Measurements from ENCODE around the gene TNN. TPM values are rescaled to one million over a fixed set of nuclear protein-coding genes. Genes with fewer than 3 reads are reported as not detected.
"Not testable (repeated sequence)": the region's sequence is repeated elsewhere in the genome, so short reads cannot be mapped to it uniquely, and the experiment has no call there.

TNN gene, protein sequence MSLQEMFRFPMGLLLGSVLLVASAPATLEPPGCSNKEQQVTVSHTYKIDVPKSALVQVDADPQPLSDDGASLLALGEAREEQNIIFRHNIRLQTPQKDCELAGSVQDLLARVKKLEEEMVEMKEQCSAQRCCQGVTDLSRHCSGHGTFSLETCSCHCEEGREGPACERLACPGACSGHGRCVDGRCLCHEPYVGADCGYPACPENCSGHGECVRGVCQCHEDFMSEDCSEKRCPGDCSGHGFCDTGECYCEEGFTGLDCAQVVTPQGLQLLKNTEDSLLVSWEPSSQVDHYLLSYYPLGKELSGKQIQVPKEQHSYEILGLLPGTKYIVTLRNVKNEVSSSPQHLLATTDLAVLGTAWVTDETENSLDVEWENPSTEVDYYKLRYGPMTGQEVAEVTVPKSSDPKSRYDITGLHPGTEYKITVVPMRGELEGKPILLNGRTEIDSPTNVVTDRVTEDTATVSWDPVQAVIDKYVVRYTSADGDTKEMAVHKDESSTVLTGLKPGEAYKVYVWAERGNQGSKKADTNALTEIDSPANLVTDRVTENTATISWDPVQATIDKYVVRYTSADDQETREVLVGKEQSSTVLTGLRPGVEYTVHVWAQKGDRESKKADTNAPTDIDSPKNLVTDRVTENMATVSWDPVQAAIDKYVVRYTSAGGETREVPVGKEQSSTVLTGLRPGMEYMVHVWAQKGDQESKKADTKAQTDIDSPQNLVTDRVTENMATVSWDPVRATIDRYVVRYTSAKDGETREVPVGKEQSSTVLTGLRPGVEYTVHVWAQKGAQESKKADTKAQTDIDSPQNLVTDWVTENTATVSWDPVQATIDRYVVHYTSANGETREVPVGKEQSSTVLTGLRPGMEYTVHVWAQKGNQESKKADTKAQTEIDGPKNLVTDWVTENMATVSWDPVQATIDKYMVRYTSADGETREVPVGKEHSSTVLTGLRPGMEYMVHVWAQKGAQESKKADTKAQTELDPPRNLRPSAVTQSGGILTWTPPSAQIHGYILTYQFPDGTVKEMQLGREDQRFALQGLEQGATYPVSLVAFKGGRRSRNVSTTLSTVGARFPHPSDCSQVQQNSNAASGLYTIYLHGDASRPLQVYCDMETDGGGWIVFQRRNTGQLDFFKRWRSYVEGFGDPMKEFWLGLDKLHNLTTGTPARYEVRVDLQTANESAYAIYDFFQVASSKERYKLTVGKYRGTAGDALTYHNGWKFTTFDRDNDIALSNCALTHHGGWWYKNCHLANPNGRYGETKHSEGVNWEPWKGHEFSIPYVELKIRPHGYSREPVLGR (N-terminal part only)
- total RNA-seq, result not detected in 2 replicates

DNA sequence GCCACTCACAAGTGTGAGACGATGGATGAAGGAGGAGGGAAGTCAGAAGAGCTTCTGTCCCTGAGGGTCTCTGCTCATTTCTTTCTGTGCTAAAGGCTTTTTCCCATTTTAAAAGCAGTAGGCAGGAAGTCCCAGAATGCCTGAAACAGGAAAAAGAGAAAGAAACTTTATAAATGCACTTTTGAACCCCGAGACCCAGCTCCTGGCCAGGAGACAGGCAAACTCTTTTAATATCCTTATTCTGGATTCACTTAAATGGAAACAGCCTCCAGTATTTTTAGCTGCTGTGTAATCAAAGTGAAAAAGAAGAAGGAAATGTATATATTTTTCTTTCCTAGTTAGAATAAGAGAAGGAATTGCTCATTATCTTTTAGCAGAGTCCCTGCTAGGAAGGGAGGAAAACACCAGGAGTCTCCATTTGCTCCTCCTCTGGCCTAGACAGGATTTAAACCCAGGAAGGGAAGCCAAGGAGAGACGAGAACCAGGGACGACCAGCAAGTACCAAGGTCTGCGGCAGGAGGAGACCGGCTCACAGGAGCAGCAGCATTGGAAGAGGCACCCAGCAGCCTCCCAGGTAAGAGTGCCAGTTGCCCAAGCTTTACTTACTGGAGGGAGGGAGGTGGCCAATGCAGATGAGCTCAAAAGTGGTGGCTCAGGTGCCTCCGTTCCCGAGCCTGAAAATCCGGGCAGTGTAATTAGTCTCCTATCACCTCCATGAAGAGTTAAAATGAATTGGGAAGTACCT lies at the start of gene TNN:
Gene TNN (plus strand): TSS at position 472 of the 745 bp plus-strand sequence. CDS start 9,586 bp downstream, outside the sequence.
- Mint-ChIP-seq H3K36me3 (ENCODE audit: low read depth) (no peaks in the 10 kb centered on the region), H3K27ac (no peak within 1 kb of the TSS), H3K9me3 (no peaks in the 10 kb centered on the region), H3K4me3 (no peak within 1 kb of the TSS), H3K27me3 (peaks cover 32% of the 10 kb centered on the region), H3K4me1 (peaks cover 6% of the 10 kb centered on the region)
- DNase-seq, result no peak
- ChIA-PET POLR2A (interaction anchor here (1.2 kb wide), 1 partner anchor 38 kb away, joined by 3 read pairs; no protein-coding TSS in a partner anchor), CTCF (no interaction called here)
- no peak for ATAC-seq (ENCODE audit: low read depth)
- TF ChIP-seq, protein P1, sequence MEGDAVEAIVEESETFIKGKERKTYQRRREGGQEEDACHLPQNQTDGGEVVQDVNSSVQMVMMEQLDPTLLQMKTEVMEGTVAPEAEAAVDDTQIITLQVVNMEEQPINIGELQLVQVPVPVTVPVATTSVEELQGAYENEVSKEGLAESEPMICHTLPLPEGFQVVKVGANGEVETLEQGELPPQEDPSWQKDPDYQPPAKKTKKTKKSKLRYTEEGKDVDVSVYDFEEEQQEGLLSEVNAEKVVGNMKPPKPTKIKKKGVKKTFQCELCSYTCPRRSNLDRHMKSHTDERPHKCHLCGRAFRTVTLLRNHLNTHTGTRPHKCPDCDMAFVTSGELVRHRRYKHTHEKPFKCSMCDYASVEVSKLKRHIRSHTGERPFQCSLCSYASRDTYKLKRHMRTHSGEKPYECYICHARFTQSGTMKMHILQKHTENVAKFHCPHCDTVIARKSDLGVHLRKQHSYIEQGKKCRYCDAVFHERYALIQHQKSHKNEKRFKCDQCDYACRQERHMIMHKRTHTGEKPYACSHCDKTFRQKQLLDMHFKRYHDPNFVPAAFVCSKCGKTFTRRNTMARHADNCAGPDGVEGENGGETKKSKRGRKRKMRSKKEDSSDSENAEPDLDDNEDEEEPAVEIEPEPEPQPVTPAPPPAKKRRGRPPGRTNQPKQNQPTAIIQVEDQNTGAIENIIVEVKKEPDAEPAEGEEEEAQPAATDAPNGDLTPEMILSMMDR (IDR thresholded peaks at IDR 0.05), result no peak
- intact Hi-C loops (cut with micrococcal nuclease), result no loop called here

DNA sequence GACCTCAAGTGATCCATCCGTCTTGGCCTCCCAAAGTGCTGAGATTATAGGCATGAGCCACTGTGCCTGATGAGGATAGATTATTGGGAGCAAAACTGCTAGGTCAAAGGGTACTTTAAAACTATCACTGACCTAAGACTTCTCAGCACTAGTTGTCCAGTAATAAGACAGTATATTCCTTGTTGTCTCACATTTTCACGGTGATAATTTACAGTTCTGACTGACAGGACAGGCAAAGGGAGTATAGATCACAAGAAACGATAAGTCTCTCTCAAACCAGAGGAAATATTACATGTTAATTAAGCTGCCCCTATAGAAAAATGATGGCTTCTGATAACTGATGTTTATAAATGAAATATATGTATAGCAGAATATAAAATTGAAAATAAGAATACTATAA lies 48.1 kb upstream of the TNN start:
- Mint-ChIP-seq H3K4me3 (no peak overlapping the region), H3K9me3 (peaks cover under 1% of the 10 kb centered on the region), H3K27me3 (no peaks in the 10 kb centered on the region), H3K4me1 (peaks cover 28% of the 10 kb centered on the region), H3K36me3 (ENCODE audit: low read depth) (peaks cover 59% of the 10 kb centered on the region), H3K27ac (no peak overlapping the region)
- ATAC-seq (ENCODE audit: low read depth) (no peak), DNase-seq (no peak)
- CTCF ChIA-PET, result no interaction called here
- intact Hi-C loops (cut with micrococcal nuclease), result no loop called here
- POLR2A ChIA-PET, result interaction anchor here (2.3 kb wide), 1 partner anchor 20 kb away, joined by 8 read pairs; the partner anchor contains the start of gene CACYBP
- TF ChIP-seq, protein P1 (IDR thresholded peaks at IDR 0.05), result no peak

DNA sequence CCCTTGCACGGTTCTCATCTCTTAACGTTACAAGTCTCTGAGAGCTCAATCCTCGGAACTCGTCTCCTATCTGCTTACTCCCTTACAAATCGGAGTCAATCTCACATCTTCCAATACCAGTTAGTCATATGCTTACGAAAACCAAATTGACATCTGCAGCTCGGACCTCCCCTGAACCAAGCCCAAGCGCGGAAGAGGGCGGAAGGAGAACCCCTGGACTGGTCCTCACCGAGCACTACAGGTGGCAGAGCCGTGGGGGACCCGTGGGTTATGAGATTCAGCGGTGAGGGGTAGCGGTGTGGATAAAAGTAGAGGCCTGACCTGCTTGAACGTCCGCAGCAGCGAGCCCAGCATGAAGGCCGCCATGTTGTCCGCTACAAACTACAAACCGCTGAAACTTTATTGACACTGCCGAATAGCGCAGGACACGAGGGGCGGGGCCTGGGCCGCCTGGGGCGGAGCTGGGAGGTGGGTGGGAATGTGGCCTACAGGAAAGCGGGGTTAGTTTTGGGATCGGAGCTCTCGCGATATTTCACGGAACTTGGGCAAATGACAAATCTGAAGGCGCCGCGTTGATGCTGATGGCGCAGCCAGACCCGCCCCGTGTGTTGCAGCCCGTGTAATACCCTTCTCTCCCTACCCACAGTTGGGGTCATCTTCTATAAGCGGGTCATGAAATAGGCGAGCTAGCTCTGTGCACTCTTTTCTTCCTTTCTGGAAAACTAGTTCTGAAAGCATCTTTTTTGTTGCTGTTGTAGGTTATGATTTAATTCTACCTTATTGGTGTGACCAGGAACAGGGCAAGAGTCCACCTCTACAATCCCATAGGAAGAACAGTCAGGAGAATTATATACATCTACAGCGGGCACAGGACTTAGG lies 44.4 kb upstream of the TNN start, which contains the start of gene MRPS14:
Gene MRPS14 (minus strand): TSS at position 383 of the 879 bp plus-strand sequence. CDS start 17 bp downstream, at position 366.
- ChIA-PET POLR2A (interaction anchor here (0.6 to 4.0 kb wide), 21 partner anchors 8 to 1546 kb away, joined by 3 to 139 read pairs (median 5); partner anchors contain the start of genes CACYBP, KLHL20, PRDX6 and RC3H1), CTCF (interaction anchor here (1.2 to 1.6 kb wide), 3 partner anchors 8 to 102 kb away, joined by 3 to 5 read pairs (median 5); no protein-coding TSS in a partner anchor)
- intact Hi-C loops (cut with micrococcal nuclease), result loop anchor here (1.0 to 10.0 kb wide), 6 partner anchors 24 to 1546 kb away; partner anchors contain the start of genes CACYBP, COP1, PRDX6 and RC3H1
- Mint-ChIP-seq H3K4me3 (peak within 1 kb of the TSS; percentile 95), H3K27me3 (no peaks in the 10 kb centered on the region), H3K36me3 (ENCODE audit: low read depth) (peaks cover 27% of the 10 kb centered on the region), H3K9me3 (peaks cover 5% of the 10 kb centered on the region), H3K27ac (peak within 1 kb of the TSS; percentile 90), H3K4me1 (peaks cover 29% of the 10 kb centered on the region)
- DNase-seq, result peak; percentile 91
- peak; percentile 93 for ATAC-seq (ENCODE audit: low read depth)
- TF ChIP-seq, protein P1 (IDR thresholded peaks at IDR 0.05), result no peak

DNA sequence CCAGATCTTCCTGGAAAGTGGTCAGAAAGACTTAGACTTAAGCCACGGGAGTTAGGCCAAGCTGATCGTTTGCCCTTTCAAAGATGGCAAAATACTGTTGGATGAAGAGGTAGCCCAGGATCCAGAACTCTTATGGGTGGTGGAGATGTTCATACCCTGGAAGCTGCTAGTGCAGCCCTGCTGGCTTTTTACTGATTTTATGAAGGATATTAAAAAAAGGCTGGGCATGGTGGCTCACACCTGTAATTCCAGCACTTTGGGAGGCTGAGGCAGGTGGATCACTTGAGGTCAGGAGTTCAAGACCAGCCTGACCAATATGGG lies 43.8 kb upstream of the TNN start:
- H3K27me3 Mint-ChIP-seq; DNase-seq; H3K9me3 Mint-ChIP-seq; ATAC-seq (ENCODE audit: low read depth): not testable (repeated sequence)
- Mint-ChIP-seq H3K27ac (peak overlapping the region; percentile 90), H3K4me1 (peaks cover 29% of the 10 kb centered on the region), H3K4me3 (peak overlapping the region; percentile 95), H3K36me3 (ENCODE audit: low read depth) (peaks cover 24% of the 10 kb centered on the region)
- intact Hi-C loops (cut with micrococcal nuclease), result loop anchor here (1.0 to 10.0 kb wide), 6 partner anchors 25 to 1547 kb away; partner anchors contain the start of genes CACYBP, COP1, PRDX6 and RC3H1
- POLR2A ChIA-PET, result interaction anchor here (0.6 to 4.0 kb wide), 19 partner anchors 8 to 1547 kb away, joined by 3 to 139 read pairs (median 5); partner anchors contain the start of genes CACYBP, KLHL20, PRDX6 and RC3H1
- CTCF ChIA-PET, result interaction anchor here (1.0 to 1.4 kb wide), 3 partner anchors 8 to 101 kb away, joined by 3 to 5 read pairs (median 4); no protein-coding TSS in a partner anchor

Measured in activated B cell treated with CpG ODN at 0.5 μM for 24 hours (primary cell).